NCI-H2227 (cell line): ENCODE results near the gene CMBL.
"Not testable (repeated sequence)": the region's sequence is repeated elsewhere in the genome, so short reads cannot be mapped to it uniquely, and the experiment has no call there.

Experiments used
- DNase-seq: peaks from one replicate; lab custom pipeline; 2025; ENCODE audit not compliant: unreplicated experiment; lab: John Stamatoyannopoulos, UW

CMBL gene

GRCh38 chr5:10310835-10311570 is 3.3 kb upstream of the CMBL start:
- DNase-seq: not testable (repeated sequence)

DNA sequence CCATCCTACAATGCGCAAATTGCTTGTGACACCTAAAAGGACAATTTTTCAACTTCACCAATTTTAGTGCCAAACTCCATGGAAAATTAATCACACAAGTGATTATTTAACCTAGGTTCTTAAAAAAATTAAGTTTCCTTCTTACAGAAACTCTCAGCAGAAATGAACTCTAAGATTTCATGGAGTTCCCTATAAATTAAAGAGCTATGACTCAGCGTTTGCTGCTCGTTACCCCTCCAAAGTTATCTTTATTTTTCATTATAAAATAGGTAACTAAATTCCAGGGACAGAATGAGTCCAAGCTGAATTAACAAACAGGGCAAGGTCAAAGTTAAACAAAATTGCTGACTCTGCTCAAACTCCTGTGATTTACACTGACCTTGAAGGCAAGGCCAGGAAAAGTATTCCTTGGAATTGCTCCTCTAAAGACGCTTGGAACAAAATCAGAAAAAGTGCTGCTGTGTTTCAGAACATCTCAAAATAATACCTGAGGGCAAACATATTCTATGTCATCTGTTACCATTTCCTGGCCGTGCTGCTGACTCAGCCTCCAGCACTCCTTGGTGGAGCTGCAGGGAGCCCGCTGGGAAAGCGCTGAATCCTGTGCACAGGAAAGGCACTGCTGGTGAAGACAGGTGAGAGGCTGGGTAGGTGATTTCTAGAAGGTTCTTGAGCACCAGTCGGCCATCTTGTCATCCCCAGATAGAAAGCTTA is 2.5 kb upstream of the CMBL start:
- peak; percentile 29 for DNase-seq

DNA sequence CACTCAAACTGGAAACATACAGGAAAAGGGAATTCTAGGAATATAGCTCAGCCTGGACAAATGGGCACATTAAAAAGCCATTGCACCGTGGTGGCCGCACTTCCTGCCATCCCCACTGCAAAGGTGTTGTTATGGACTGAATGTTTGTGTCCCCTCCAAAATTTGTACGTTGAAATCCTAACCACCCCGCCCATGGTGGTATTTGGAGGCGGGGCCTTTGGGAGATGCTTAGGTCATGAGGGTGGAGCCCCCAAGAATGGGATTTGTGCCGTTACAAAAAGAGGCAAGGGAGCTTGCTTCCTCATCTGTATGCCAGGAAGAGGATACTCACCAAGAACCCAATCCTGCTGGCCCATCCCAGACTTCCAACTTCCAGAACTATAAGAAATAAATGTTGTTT is 1.1 kb upstream of the CMBL start:
- DNase-seq: no peak

GRCh38 chr5:10306806-10307205 is 896 bp downstream of the CMBL start:
- DNase-seq: peak; percentile 28

DNA sequence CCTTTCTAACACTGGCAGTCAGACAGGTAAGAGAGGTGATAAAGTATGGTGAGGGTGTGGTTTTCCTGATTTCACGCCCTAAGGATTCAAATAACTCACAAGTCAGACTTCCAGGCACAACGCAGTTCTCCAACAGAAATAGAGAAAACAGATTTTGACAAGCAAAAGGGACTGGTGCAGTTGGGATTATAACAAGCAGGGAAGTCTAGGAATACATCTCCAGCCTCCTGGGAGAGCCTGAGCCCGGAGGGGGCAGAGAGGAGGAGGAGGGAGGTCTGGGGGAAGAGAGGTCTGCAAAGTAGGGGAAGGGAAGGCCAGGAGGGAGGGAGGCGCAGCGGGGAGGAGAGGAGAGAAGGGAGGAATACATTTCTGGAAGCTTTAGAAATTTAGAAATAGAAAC is 1.6 kb downstream of the CMBL start:
- no peak for DNase-seq

GRCh38 chr5:10304932-10305331 is 2.8 kb downstream of the CMBL start:
- no peak for DNase-seq

DNA sequence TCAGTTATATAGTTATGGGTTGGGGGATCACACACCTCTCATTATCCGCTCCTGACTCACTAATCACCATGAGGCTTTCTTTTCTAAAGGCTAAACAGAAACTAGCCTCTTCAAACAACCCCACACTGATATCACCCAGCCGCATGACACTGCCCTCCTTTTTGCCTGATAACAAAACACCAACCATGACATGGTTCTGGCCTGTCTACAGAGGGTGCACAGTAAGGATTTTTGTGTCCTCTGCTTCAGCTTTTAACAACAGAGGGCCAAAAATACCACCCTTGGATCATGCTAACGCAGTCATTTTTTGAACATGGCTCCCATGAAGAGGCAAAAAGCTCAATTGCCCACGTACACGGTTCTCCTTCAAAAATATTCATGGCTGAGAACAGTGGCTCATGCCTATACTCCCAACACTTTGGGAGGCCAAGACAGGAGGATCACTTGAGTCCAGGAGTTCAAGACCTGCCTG is 4.0 kb downstream of the CMBL start:
- no peak for DNase-seq

DNA sequence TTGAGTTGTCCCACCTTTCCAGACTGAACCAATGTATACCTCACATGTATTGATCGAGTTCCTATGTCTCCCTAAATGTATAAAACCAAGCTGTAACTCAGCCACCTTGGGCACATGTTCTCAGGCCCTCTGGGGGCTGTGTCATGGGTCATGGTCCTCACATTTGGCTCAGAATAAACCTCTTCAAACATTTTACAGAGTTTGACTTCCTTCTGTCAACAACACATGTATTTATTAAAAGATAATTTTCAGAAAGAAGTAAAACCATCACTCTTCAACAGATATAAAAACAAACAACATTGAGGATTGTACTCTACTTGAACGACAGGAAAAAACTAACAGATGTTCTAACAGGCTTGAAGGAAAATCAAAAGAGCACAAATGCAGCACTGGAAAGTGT is 4.5 kb downstream of the CMBL start:
- DNase-seq: no peak

DNA sequence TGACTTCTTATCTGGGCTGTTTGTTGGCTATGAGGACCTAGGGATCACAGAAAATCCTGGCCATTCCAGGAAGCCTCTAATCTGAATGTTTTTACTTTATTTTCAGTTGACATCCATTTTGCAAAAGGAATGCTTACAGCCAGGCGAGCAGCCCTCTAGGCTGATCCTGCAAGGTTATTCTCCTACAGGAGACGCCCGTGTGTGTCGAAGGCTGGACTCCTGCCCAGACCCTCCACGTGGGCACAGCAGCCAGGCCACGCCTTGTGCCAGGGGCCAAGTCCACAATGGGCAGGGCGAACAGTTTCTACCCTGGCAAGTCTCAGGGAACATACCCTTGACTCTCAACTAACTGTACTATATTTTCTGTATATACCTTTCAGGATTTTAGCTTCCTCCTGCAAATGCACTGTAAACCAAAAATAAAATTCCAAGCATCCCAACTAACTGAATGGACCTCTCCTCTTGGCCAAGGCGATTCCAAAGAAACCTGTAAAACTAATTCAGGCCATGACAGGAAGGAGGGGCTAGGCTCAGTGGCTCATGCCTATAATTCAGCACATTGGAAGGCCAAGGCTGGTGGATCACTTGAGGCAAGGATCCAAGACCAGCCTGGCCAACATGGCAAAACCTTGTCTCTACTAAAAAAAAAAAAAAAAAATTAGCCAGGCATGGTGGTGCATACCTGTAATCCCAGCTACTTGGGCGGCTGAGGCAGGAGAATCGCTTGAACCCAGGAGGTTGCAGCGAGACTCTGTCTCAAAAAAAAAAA is 5.7 kb downstream of the CMBL start:
- DNase-seq: no peak

- DNase-seq: no peak
These were observed 6.4 kb downstream of the CMBL start for GRCh38 chr5:10301266-10301665.

DNA sequence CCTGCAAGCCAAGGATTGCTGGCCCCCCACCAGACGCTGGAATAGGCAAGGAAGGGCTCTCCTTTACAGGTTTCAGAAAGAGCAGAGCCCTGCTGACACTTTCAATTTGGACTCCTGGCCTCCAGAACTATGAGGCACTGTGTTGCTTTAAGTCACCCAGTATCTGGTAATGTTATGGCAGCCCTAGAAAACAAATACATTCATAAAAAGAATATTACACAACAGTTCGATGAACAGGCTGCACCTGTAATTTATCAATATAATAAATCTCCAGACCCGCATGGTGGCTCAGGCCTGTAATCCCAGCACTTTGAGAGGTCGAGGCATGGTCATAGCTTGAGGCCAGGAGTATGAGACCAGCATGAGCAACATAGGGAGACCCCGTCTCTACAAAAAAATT is 7.5 kb downstream of the CMBL start:
- no peak for DNase-seq

DNA sequence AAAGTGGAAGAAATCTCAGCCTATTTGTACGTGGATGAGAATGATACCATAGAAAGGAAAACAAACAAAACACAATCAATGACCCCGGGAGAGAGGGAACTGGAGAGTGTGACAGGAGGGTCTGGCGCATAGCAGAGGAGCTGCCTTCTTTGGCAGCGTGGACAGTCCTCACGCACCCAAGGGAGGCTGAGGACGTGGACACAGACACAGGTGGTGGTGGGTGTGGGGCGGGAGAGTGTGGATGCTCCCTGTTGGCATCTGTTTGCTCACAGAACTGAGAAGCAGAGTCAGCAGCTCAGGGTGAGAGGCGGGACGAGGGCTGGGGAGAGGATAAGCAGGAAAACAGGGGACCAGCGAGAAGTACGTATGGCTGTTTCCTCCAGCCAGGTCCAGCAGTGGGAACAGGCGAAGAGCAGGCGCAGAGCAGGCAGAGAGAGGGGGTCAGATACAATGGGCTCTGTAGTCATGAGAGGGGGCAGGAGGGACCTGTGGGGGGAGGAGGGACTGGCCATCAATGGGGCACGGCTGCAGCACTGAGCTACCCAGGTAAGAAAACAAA is 10.0 kb downstream of the CMBL start:
- no peak for DNase-seq

DNA sequence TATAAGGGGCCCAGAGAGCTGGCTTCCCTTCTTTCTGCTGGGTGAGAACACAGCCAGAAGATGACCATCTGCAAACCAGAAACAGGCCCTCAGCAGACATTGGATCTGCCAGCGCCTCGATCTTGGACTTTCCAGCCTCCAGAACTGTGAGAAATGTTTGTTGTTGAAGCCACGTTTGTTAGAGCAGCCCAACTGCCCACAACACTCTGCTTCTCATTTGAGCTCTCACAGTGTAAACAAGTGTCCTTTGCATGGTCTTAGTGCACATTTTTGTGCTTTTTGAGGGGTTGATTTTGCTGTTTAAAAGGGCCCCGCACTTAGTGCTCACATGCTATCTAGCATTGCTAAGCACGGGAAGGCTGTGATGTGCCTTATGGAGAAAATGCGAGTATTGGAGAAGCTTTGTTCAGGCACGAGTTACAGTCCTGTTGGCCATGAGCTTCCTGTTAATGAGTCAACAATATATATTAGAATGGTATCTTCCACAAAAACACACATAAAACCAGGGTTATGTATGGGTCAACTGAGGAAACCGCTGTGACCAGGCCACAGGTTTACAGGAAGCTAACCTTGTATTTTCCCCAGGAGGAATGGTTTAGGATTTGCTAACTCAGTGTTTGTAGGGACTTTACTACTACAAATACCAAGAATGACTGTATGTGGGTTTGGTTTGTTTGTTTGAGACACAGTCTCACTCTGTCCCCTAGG is 11.9 kb downstream of the CMBL start:
- no peak for DNase-seq

DNA sequence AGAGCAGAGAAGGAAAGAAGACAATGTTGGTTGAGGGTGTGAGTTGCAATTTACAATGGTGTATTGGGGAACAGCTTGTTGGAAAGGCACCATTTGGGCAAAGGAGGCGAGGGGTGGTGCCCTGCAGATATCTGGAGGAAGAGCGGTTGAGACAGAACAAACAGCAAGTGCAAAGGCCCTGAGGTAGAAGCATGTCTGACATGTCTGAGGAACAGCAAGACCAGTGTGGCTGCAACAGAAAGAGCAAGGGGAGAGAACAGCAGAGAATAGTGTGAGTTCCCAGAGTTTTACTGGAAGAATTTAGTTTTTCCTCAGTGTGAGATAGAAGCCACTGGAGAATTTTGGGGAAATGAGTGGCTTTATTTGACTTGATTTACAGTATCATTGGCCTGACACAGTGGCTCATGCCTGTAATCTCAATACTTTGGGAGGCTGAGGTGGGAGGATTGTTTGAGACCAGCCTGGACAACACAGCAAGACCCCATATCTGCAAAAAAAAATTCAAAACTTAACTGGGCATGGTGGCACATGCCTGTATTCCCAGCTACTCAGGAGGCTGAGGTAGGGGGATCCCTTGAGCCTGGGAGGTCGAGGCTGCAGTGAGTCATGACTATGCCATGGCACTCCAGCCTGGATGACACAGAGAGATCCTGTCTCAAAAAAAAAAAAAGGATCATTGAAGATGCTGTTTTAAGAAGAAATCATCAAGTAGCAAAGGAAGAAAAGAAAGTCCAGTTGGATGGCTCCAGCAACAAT is 13.6 kb downstream of the CMBL start:
- DNase-seq: no peak

- DNase-seq: no peak
These were observed 15.9 kb downstream of the CMBL start for GRCh38 chr5:10291692-10292339.

GRCh38 chr5:10290438-10290837 is 17.3 kb downstream of the CMBL start:
- no peak for DNase-seq

GRCh38 chr5:10289991-10290390 is 17.7 kb downstream of the CMBL start:
- DNase-seq: no peak

DNA sequence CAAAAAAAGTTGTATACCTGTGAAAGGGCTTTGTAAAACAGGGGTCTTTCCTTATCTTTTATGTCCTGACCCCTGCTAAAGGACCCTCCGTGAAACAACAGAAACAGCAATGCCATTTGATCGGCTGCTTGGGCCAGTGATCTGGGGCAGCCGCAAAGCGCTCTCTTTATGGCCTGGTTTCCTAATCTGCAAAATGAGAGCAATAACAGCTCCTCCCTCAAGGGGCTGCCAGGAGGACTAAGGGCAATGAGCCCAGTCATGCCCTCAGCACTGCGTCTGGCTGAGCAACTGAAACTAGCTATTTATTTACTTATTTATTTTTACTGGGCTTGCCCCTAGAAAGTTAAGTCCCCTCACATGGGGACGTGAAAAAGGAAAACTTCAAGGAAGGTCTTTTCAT is 18.3 kb downstream of the CMBL start:
- DNase-seq: no peak

GRCh38 chr5:10288592-10289219 is 19.0 kb downstream of the CMBL start:
- DNase-seq: peak; percentile 87
